HFF-Myc (cell line): ENCODE measurements around the gene PDCL3.

Source experiments
- DNase-seq: peaks from one replicate; pipeline ENCODE4 v3.0.0-alpha.2; 2011; ENCODE audit warnings: low read depth; ENCODE audit errors: extremely low read depth
- H3K4me3 ChIP-seq: replicated peaks from 2 replicates; pipeline ENCODE4 v1.5.1; 2011; ENCODE audit warnings: low read depth, mild to moderate bottlenecking, control low read depth, low read length
- CTCF ChIP-seq: IDR thresholded peaks from 2 replicates; pipeline ENCODE4 v1.5.1; 2012; ENCODE audit warnings: mild to moderate bottlenecking, low read depth, low read length, control low read depth; ENCODE audit errors: missing control alignments

The PDCL3 gene

GRCh38 chr2:100589527-100589926 is 26.7 kb downstream of the PDCL3 start:
- no peak for TF ChIP-seq CTCF
- DNase-seq = no peak

GRCh38 chr2:100592226-100592625 is 29.4 kb downstream of the PDCL3 start:
- DNase-seq = no peak
- no peak for TF ChIP-seq CTCF
- H3K4me3 ChIP-seq = no peak overlapping the region

More at GRCh38 chr2:100589527-100589926, 26.7 kb downstream of the PDCL3 start:
- no peak overlapping the region for H3K4me3 ChIP-seq

- no peak for DNase-seq
- TF ChIP-seq CTCF = no peak
- H3K4me3 ChIP-seq = no peak overlapping the region
Observed at GRCh38 chr2:100596465-100596864, 33.7 kb downstream of the PDCL3 start.

GRCh38 chr2:100599566-100599965 is 36.8 kb downstream of the PDCL3 start:
- TF ChIP-seq CTCF = no peak
- no peak for DNase-seq
- H3K4me3 ChIP-seq = no peak overlapping the region

- no peak for TF ChIP-seq CTCF
- no peak overlapping the region for H3K4me3 ChIP-seq
- DNase-seq = no peak
Observed at GRCh38 chr2:100601661-100602060, 38.9 kb downstream of the PDCL3 start.

GRCh38 chr2:100603414-100603813 is 40.6 kb downstream of the PDCL3 start:
- no peak for TF ChIP-seq CTCF
- no peak overlapping the region for H3K4me3 ChIP-seq
- no peak for DNase-seq

- no peak for TF ChIP-seq CTCF
- H3K4me3 ChIP-seq = no peak overlapping the region
- DNase-seq = no peak
Observed at GRCh38 chr2:100603948-100604633, 41.3 kb downstream of the PDCL3 start.
